HEK293 (cell line): ENCODE measurements around the gene IFT80.

Experiments used
- KLF9 ChIP-seq: fragments of 450-650 bp; formaldehyde crosslinking; IDR thresholded peaks from 2 replicates; pipeline ENCODE4 v1.5.1; 2016; ENCODE audit warnings: missing biosample characterization, missing genetic modification characterization, low read depth
- ZNF169 ChIP-seq: fragments of 450-650 bp; formaldehyde crosslinking; IDR thresholded peaks from 2 replicates; pipeline ENCODE4 v1.5.1; 2016; ENCODE audit warnings: missing biosample characterization, missing genetic modification characterization
- ZNF785 ChIP-seq: fragments of 450-650 bp; formaldehyde crosslinking; IDR thresholded peaks from 2 replicates; pipeline ENCODE4 v1.5.1; 2016; ENCODE audit warnings: missing biosample characterization, missing genetic modification characterization

GRCh38 chr3:160403028-160403545, 4.1 kb upstream of the IFT80 start:
- TF ChIP-seq ZNF785: no peak
- no peak for TF ChIP-seq ZNF169 (tag by site-specific recombination)
- TF ChIP-seq KLF9 (tag by site-specific recombination): no peak
